BE2C (cell line): ENCODE results near the gene AGTRAP.

ENCODE experiments used
- DNase-seq: peaks from one replicate; pipeline ENCODE4 v3.0.0-alpha.2; 2020
- H3K27me3 ChIP-seq: fragments of 250-450 bp; sonication (Bioruptor Pico); 2 replicates; pipeline ENCODE4 v1.5.1; 2020; ENCODE audit warnings: mild to moderate bottlenecking
- H3K36me3 ChIP-seq: fragments of 250-450 bp; sonication (Bioruptor Pico); 2 replicates; pipeline ENCODE4 v1.5.1; 2020; ENCODE audit warnings: mild to moderate bottlenecking
- H3K4me1 ChIP-seq: fragments of 250-450 bp; sonication (Bioruptor Pico); 2 replicates; pipeline ENCODE4 v1.5.1; 2020
- H3K4me3 ChIP-seq: 2 replicates; pipeline ENCODE4 v1.5.1; 2011; ENCODE audit warnings: low read depth, low read length
- H3K9me3 ChIP-seq: fragments of 250-450 bp; sonication (Bioruptor Pico); 2 replicates; pipeline ENCODE4 v1.5.1; 2020
- TF ChIP-seq, protein P1 (sequence below): IDR thresholded peaks from 2 replicates; pipeline ENCODE4 v1.5.1; 2012; ENCODE audit warnings: mild to moderate bottlenecking, low read depth, low read length

AGTRAP gene

DNA sequence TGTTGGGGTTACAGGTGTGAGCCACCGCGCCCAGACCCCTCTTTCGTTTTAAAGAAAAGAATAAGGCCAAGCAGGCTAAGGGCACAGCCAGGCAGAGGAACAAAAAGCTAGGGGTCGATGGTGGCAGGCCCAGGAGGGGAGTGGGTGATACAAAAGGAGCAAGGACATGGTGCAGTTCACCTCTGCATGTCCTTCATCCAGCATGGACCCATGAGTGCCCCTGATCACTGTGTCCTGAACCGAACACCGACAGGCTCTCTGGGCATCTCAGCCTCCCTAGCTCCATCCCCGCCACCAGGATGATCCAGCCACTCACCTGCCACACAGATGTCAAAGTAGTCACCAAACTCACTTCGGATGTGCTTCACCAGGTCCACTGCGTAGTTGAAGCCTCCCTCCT is 64.0 kb downstream of the AGTRAP start:
- H3K9me3 ChIP-seq, result no peaks in the 10 kb centered on the region
- no peaks in the 10 kb centered on the region for H3K36me3 ChIP-seq
- no peaks in the 10 kb centered on the region for H3K27me3 ChIP-seq
- TF ChIP-seq, protein P1, sequence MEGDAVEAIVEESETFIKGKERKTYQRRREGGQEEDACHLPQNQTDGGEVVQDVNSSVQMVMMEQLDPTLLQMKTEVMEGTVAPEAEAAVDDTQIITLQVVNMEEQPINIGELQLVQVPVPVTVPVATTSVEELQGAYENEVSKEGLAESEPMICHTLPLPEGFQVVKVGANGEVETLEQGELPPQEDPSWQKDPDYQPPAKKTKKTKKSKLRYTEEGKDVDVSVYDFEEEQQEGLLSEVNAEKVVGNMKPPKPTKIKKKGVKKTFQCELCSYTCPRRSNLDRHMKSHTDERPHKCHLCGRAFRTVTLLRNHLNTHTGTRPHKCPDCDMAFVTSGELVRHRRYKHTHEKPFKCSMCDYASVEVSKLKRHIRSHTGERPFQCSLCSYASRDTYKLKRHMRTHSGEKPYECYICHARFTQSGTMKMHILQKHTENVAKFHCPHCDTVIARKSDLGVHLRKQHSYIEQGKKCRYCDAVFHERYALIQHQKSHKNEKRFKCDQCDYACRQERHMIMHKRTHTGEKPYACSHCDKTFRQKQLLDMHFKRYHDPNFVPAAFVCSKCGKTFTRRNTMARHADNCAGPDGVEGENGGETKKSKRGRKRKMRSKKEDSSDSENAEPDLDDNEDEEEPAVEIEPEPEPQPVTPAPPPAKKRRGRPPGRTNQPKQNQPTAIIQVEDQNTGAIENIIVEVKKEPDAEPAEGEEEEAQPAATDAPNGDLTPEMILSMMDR, result no peak
- no peak for DNase-seq
- 0 out of 2 replicates have a peak, but pooled peaks cover 3% of the 10 kb centered on the region for H3K4me1 ChIP-seq
- no peak overlapping the region for H3K4me3 ChIP-seq

DNA sequence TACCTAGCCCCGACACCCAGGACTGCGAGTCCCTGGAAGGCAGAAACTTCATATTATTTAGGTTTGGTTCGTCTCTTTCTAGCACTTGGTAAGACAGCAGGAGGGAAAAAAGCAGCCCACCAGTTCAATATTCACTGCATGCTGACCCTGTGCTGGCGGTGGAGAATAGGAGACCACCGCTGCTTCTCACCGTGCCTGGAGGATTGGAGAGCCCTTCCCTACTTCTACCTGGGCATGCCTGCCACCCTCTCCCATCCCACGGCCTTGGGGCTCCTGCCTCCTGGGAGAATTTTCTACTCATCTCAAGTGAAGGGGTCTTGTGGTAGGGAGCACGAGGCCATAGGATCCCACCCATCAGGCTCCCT is 64.4 kb downstream of the AGTRAP start:
- Histone ChIP-seq H3K36me3 (no peaks in the 10 kb centered on the region), H3K4me3 (no peak overlapping the region), H3K27me3 (no peaks in the 10 kb centered on the region), H3K4me1 (0 out of 2 replicates have a peak, but pooled peaks cover 3% of the 10 kb centered on the region), H3K9me3 (no peaks in the 10 kb centered on the region)
- no peak for DNase-seq
- TF ChIP-seq, protein P1, result no peak
